SK-N-SH (cell line): Measurements from ENCODE around the gene NOSTRIN. TPM values are rescaled to one million over a fixed set of nuclear protein-coding genes. Genes with fewer than 3 reads are reported as not detected.

Source experiments
- CTCF ChIA-PET: fragments of 300-600, 350-600 bp; formaldehyde crosslinking; extraction: SDS; loops from one replicate; lab custom pipeline; 2021; lab: Yijun Ruan, JAX
- POLR2A ChIA-PET: fragments of 350-600 bp; sonication (Branson Sonifier 250); formaldehyde crosslinking; extraction: SDS; loops from one replicate; lab custom pipeline; 2020; ENCODE audit warnings: antibody characterized with exemption, inconsistent platforms; lab: Yijun Ruan, JAX
- DNase-seq: peaks from one replicate; pipeline ENCODE4 v3.0.0; 2012
- H2AFZ ChIP-seq: fragments of 200-600 bp; sonication (generic); 2 replicates; pipeline ENCODE4 v1.8.1; 2016; ENCODE audit warnings: antibody characterized with exemption, mild to moderate bottlenecking, low read depth
- H3F3A ChIP-seq: fragments of 200-600 bp; sonication (generic); replicated peaks from 2 replicates; pipeline ENCODE3; 2016; ENCODE audit warnings: antibody characterized with exemption, mild to moderate bottlenecking; ENCODE audit not compliant: insufficient read depth
- H3K27ac ChIP-seq, 2 experiments: fragments of 200-500 bp in 1 of 2; fragments of 200-600 bp in 1 of 2; sonication (Bioruptor generic) in 1 of 2; sonication (generic), shearing (Covaris generic) in 1 of 2; 2 replicates each; pipeline versions ENCODE4 v1.5.1 to v1.6.1; 2014 to 2016; ENCODE audit warnings: low read depth in 2 of 2, inconsistent platforms in 1 of 2, low read length in 1 of 2, mild to moderate bottlenecking in 1 of 2, mixed read lengths in 1 of 2
- H3K27me3 ChIP-seq: fragments of 200-600 bp; sonication (generic), shearing (Covaris generic); 2 replicates; pipeline ENCODE4 v1.6.1; 2016; ENCODE audit warnings: mixed run types; ENCODE audit not compliant: insufficient read depth
- H3K36me3 ChIP-seq, 2 experiments: fragments of 200-500 bp in 1 of 2; fragments of 200-600 bp in 1 of 2; sonication (Bioruptor generic) in 1 of 2; sonication (generic) in 1 of 2; replicated peaks in 1 of 2; 2 replicates each; pipeline versions ENCODE3 to v1.5.1; 2014 to 2016; ENCODE audit warnings: low read length in 1 of 2, mild to moderate bottlenecking in 1 of 2; ENCODE audit not compliant: insufficient read depth in 2 of 2, control insufficient read depth in 1 of 2
- H3K4me1 ChIP-seq, 2 experiments: fragments of 200-500 bp in 1 of 2; fragments of 200-600 bp in 1 of 2; sonication (Bioruptor generic) in 1 of 2; sonication (generic), shearing (Covaris generic) in 1 of 2; 2 replicates each; pipeline versions ENCODE4 v1.5.1 to v1.6.1; 2014 to 2016; ENCODE audit warnings: low read depth in 1 of 2, low read length in 1 of 2, mixed run types in 1 of 2; ENCODE audit not compliant: insufficient read depth in 2 of 2, control insufficient read depth in 1 of 2
- H3K4me2 ChIP-seq: fragments of 200-600 bp; sonication (generic), shearing (Covaris generic); 2 replicates; pipeline ENCODE4 v1.6.1; 2017; ENCODE audit warnings: mixed run types
- H3K4me3 ChIP-seq, 2 experiments: fragments of 200-500 bp in 1 of 2; fragments of 200-600 bp in 1 of 2; sonication (Bioruptor generic) in 1 of 2; sonication (generic), shearing (Covaris generic) in 1 of 2; 2 replicates each; pipeline versions ENCODE4 v1.5.1 to v1.8.1; 2014 to 2016; ENCODE audit warnings: low read depth in 2 of 2, inconsistent platforms in 1 of 2, low read length in 1 of 2, mild to moderate bottlenecking in 1 of 2, mixed read lengths in 1 of 2, moderate library complexity in 1 of 2
- H3K79me2 ChIP-seq: fragments of 200-600 bp; sonication (generic); 2 replicates; pipeline ENCODE4 v1.8.1; 2017; ENCODE audit warnings: mild to moderate bottlenecking; ENCODE audit not compliant: insufficient read depth
- H3K9ac ChIP-seq: fragments of 200-600 bp; sonication (generic); 2 replicates; pipeline ENCODE4 v1.6.1; 2017; ENCODE audit warnings: mixed run types
- H3K9me2 ChIP-seq: fragments of 200-600 bp; sonication (generic); 2 replicates; pipeline ENCODE4 v1.6.1; 2017; ENCODE audit warnings: mixed run types
- H3K9me3 ChIP-seq: fragments of 200-600 bp; sonication (generic); 2 replicates; pipeline ENCODE4 v1.6.1; 2017; ENCODE audit warnings: mixed run types, mild to moderate bottlenecking, moderate library complexity
- H4K20me1 ChIP-seq: fragments of 200-600 bp; sonication (generic); 2 replicates; pipeline ENCODE4 v1.6.1; 2017; ENCODE audit warnings: mild to moderate bottlenecking, mixed run types; ENCODE audit not compliant: insufficient read depth
- EP300 ChIP-seq, 2 experiments: IDR thresholded peaks; 2 replicates each; pipeline versions ENCODE4 v1.4.0 to v1.6.1; 2012; ENCODE audit warnings: borderline replicate concordance in 1 of 2, low read depth in 1 of 2, low read length in 1 of 2
- EZH2phosphoT487 ChIP-seq: fragments of 200-600 bp; sonication (generic); IDR thresholded peaks from 2 replicates; pipeline ENCODE4 v1.6.1; 2017; ENCODE audit warnings: low read depth, mixed run types, mild to moderate bottlenecking, antibody characterized with exemption, moderate library complexity, borderline replicate concordance
- FOSL2 ChIP-seq: IDR thresholded peaks from 2 replicates; pipeline ENCODE4 v1.4.0; 2012; ENCODE audit warnings: low read depth, mild to moderate bottlenecking, moderate library complexity, borderline replicate concordance
- FOXJ3 ChIP-seq: sonication (generic); formaldehyde crosslinking; IDR thresholded peaks from 2 replicates; pipeline ENCODE4 v1.5.1; 2020; ENCODE audit warnings: mild to moderate bottlenecking, missing genetic modification reagents
- GABPA ChIP-seq: IDR thresholded peaks from 2 replicates; pipeline ENCODE4 v1.4.0; 2012; ENCODE audit warnings: low read depth, mild to moderate bottlenecking
- GATA2 ChIP-seq: sonication (generic); formaldehyde crosslinking; IDR thresholded peaks from 2 replicates; pipeline ENCODE4 v1.5.0; 2020; ENCODE audit warnings: mild to moderate bottlenecking, missing genetic modification reagents
- IRF3 ChIP-seq: fragments of 150-350 bp; IDR thresholded peaks from 2 replicates; pipeline ENCODE4 v1.6.1; 2016; ENCODE audit warnings: mild to moderate bottlenecking, low read depth, low read length
- JUND ChIP-seq: IDR thresholded peaks from 2 replicates; pipeline ENCODE4 v1.4.0; 2012
- NFIC ChIP-seq: IDR thresholded peaks from 2 replicates; pipeline ENCODE4 v1.4.0; 2012; ENCODE audit warnings: borderline replicate concordance
- RAD21 ChIP-seq: IDR thresholded peaks from 2 replicates; pipeline ENCODE4 v1.6.1; 2012; ENCODE audit warnings: mild to moderate bottlenecking, low read length
- RCOR1 ChIP-seq: fragments of 150-350 bp; IDR thresholded peaks from 2 replicates; pipeline ENCODE4 v1.6.1; 2017; ENCODE audit warnings: antibody characterized with exemption, low read length
- REST ChIP-seq: IDR thresholded peaks from 2 replicates; pipeline ENCODE4 v1.6.1; 2012; ENCODE audit warnings: mild to moderate bottlenecking, low read depth, low read length, moderate library complexity
- RFX5 ChIP-seq: IDR thresholded peaks from 2 replicates; pipeline ENCODE4 v1.6.1; 2012; ENCODE audit warnings: mild to moderate bottlenecking, improper control_type of control experiment, low read length
- SIN3A ChIP-seq: IDR thresholded peaks from 2 replicates; pipeline ENCODE4 v1.6.1; 2012; ENCODE audit warnings: low read depth, mild to moderate bottlenecking, low read length, moderate library complexity, borderline replicate concordance
- WGBS: methylation state at CpG from one replicate; pipeline ENCODE4 v1.1.6; 2017; ENCODE audit warnings: low lambda C conversion rate; 5-methylcytosine and 5-hydroxymethylcytosine counted together
- polyA plus RNA-seq, 3 experiments: library from polyadenylated mRNA; depleted of rRNA; stranded (reverse); fragments of >200 nt; gene quantifications; 2 replicates each; pipeline ENCODE4 v1.2.3, GENCODE V29; 2012

Gene NOSTRIN
- polyA plus RNA-seq, 1 of the 3 experiments (the other 2 are of a cell fraction) = not detected

- H3K79me2 ChIP-seq = no peaks in the 10 kb centered on the region
- CTCF ChIA-PET = no interaction called here
These were observed 20.2 kb upstream of the NOSTRIN start for GRCh38 chr2:168782271-168782670.

More at GRCh38 chr2:168782271-168782670, 20.2 kb upstream of the NOSTRIN start:
- DNase-seq = no peak
- no peak overlapping the region for H3K27ac ChIP-seq
- no peaks in the 10 kb centered on the region for H3K36me3 ChIP-seq
- no peaks in the 10 kb centered on the region for H3K27me3 ChIP-seq
- H3K4me1 ChIP-seq = no peaks in the 10 kb centered on the region
- WGBS = 80% methylated on average over 4 of the region's 4 CpGs
- POLR2A ChIA-PET = no interaction called here
- H4K20me1 ChIP-seq = no peaks in the 10 kb centered on the region
- H3K4me2 ChIP-seq = no peak overlapping the region
- no peaks in the 10 kb centered on the region for H3F3A ChIP-seq
- H3K9ac ChIP-seq = no peak overlapping the region
- H3K4me3 ChIP-seq = no peak overlapping the region
- H2AFZ ChIP-seq = no peak overlapping the region
- TF ChIP-seq NFIC = no peak
- no peak for TF ChIP-seq FOXJ3 (CRISPR knock-in tag)
- no peak for TF ChIP-seq RFX5
- TF ChIP-seq RCOR1 = no peak
- no peak for TF ChIP-seq FOSL2
- TF ChIP-seq EZH2phosphoT487 = no peak
- TF ChIP-seq GABPA = no peak
- TF ChIP-seq JUND = no peak
- TF ChIP-seq SIN3A = no peak
- TF ChIP-seq GATA2 = no peak
- TF ChIP-seq EP300 (IDR thresholded peaks at IDR 0.05; ENCODE audit: borderline replicate concordance in 1 of 2, low read depth in 1 of 2, low read length in 1 of 2) = no peak
- TF ChIP-seq IRF3 = no peak
- TF ChIP-seq RAD21 = no peak
- TF ChIP-seq REST = no peak
- TF ChIP-seq, all 33 proteins: peak for 0
- Histone ChIP-seq H3K9me3 (no peaks in the 10 kb centered on the region), H3K9me2 (no peaks in the 10 kb centered on the region)
